Mucosa of descending colon (tissue), 3 donors: ENCODE results near the gene PLEKHM2. TPM values are rescaled to one million over a fixed set of nuclear protein-coding genes. Genes with fewer than 3 reads are reported as not detected.

Experiments
- ATAC-seq: fragments of 200-7000 bp; cut with Tn5 transposase; one replicate; pipeline ENCODE4 v1.9.1; 2020; ENCODE audit warnings: mild to moderate bottlenecking, moderate library complexity
- DNase-seq, 3 donors: peaks; one replicate each; pipeline ENCODE4 v3.0.0-alpha.2; 2020
- H3K36me3 ChIP-seq: fragments of 200-600 bp; one replicate; pipeline ENCODE4 v1.8.0; 2021; ENCODE audit warnings: low read depth, mild to moderate bottlenecking
- H3K4me1 ChIP-seq: fragments of 200-600 bp; one replicate; pipeline ENCODE4 v1.8.0; 2021; ENCODE audit warnings: low read depth, mild to moderate bottlenecking
- H3K4me3 ChIP-seq: fragments of 200-600 bp; one replicate; pipeline ENCODE4 v1.8.0; 2021; ENCODE audit warnings: mild to moderate bottlenecking
- H3K9me3 ChIP-seq: fragments of 200-600 bp; one replicate; pipeline ENCODE4 v1.8.0; 2021; ENCODE audit warnings: mild to moderate bottlenecking
- CTCF ChIP-seq: fragments of 200-600 bp; IDR thresholded peaks from one replicate; pipeline ENCODE4 v1.8.0; 2022; ENCODE audit warnings: antibody characterized with exemption, mild to moderate bottlenecking
- intact Hi-C, 2 donors: fragments of 100-400 bp; cut with DNase I in 1 of 2; cut with micrococcal nuclease in 1 of 2; formaldehyde crosslinking; loops; one replicate each; pipeline versions ENCODE4 v1.11.0 to v1.11.1; 2022; cut with DNase I, micrococcal nuclease
- total RNA-seq, 3 donors: library from RNA; stranded (reverse); fragmentation: NEBNext Ultra II Directional in 2 of 3; extraction: Animal tissue kit (Norgen Biotek cat#: 25700) in 2 of 3; gene quantifications; one replicate each; pipeline versions ENCODE4 v1.2.1 to v1.2.4, GENCODE V29; 2021 to 2023
- donor health status: DM: no; HTN: no; CAD: no; lungs with moderate emphysema.
- donor health status: DM: no; HTN: no; CAD: no.
- donor health status: DM: no; HTN: yes; CAD: no.

Gene PLEKHM2
- total RNA-seq, 3 donors from 2014 or later = 32.2 to 57.3 (median 36.2) TPM

- no peak for TF ChIP-seq CTCF
- no peak for DNase-seq
- no peaks in the 10 kb centered on the region for H3K9me3 ChIP-seq
- no peak overlapping the region for H3K4me3 ChIP-seq
- intact Hi-C loops = no loop called here
- H3K4me1 ChIP-seq = no peaks in the 10 kb centered on the region
- ATAC-seq = no peak
- no peaks in the 10 kb centered on the region for H3K36me3 ChIP-seq
These were observed 20.5 kb downstream of the PLEKHM2 start for GRCh38 chr1:15704526-15705183.

- Histone ChIP-seq H3K36me3 (no peaks in the 10 kb centered on the region), H3K4me3 (no peak overlapping the region), H3K4me1 (no peaks in the 10 kb centered on the region), H3K9me3 (no peaks in the 10 kb centered on the region)
- DNase-seq (no peak), ATAC-seq (no peak)
- TF ChIP-seq CTCF = no peak
- intact Hi-C loops = no loop called here
These were observed 21.1 kb downstream of the PLEKHM2 start for GRCh38 chr1:15705184-15705566.

- Histone ChIP-seq H3K36me3 (no peaks in the 10 kb centered on the region), H3K9me3 (no peaks in the 10 kb centered on the region), H3K4me1 (no peaks in the 10 kb centered on the region), H3K4me3 (no peak overlapping the region)
- intact Hi-C loops = no loop called here
- DNase-seq (no peak), ATAC-seq (no peak)
- TF ChIP-seq CTCF = no peak
These were observed 22.6 kb downstream of the PLEKHM2 start for GRCh38 chr1:15706751-15707150.

- ATAC-seq (no peak), DNase-seq (no peak)
- no peak for TF ChIP-seq CTCF
- no peaks in the 10 kb centered on the region for H3K4me1 ChIP-seq
- H3K4me3 ChIP-seq = no peak overlapping the region
- no peaks in the 10 kb centered on the region for H3K36me3 ChIP-seq
- no peaks in the 10 kb centered on the region for H3K9me3 ChIP-seq
- intact Hi-C loops = no loop called here
These were observed 23.3 kb downstream of the PLEKHM2 start for GRCh38 chr1:15707239-15707925.

- ATAC-seq (peak; percentile 14), DNase-seq (no peak)
- Histone ChIP-seq H3K4me3 (no peak overlapping the region), H3K4me1 (no peaks in the 10 kb centered on the region), H3K36me3 (no peaks in the 10 kb centered on the region), H3K9me3 (no peaks in the 10 kb centered on the region)
- intact Hi-C loops = no loop called here
- TF ChIP-seq CTCF = no peak
These were observed 24.5 kb downstream of the PLEKHM2 start for GRCh38 chr1:15708486-15709137.
